Neural progenitor cell (in vitro differentiated cells): ENCODE results near the gene RNF32. TPM values are rescaled to one million over a fixed set of nuclear protein-coding genes. Genes with fewer than 3 reads are reported as not detected.
"Not testable (repeated sequence)": the region's sequence is repeated elsewhere in the genome, so short reads cannot be mapped to it uniquely, and the experiment has no call there.

Experiments
- DNase-seq: peaks from one replicate; pipeline ENCODE4 v3.0.0-alpha.2; 2016; ENCODE audit warnings: low spot score
- H2AFZ ChIP-seq: fragments of 200-600 bp; sonication (generic); replicated peaks from 2 replicates; pipeline ENCODE4 v1.6.1; 2016; ENCODE audit warnings: antibody characterized with exemption
- H3F3A ChIP-seq: fragments of 200-600 bp; sonication (generic); 2 replicates; pipeline ENCODE4 v1.6.1; 2016; ENCODE audit warnings: antibody characterized with exemption, low read depth
- H3K27ac ChIP-seq: fragments of 200-600 bp; sonication (generic); 2 replicates; pipeline ENCODE4 v1.5.1; 2016; ENCODE audit warnings: mild to moderate bottlenecking
- H3K27me3 ChIP-seq: fragments of 200-600 bp; sonication (generic); 2 replicates; pipeline ENCODE4 v1.6.1; 2016; ENCODE audit warnings: mild to moderate bottlenecking, moderate library complexity
- H3K36me3 ChIP-seq: fragments of 200-600 bp; sonication (generic); 2 replicates; pipeline ENCODE4 v1.5.1; 2016
- H3K4me1 ChIP-seq: fragments of 200-600 bp; sonication (generic); 2 replicates; pipeline ENCODE4 v1.6.1; 2016; ENCODE audit warnings: mixed run types
- H3K4me2 ChIP-seq: fragments of 200-600 bp; sonication (generic); 2 replicates; pipeline ENCODE4 v1.6.1; 2016
- H3K4me3 ChIP-seq: fragments of 200-600 bp; sonication (generic); 2 replicates; pipeline ENCODE4 v1.5.1; 2016
- H3K79me2 ChIP-seq: fragments of 200-600 bp; sonication (generic); 2 replicates; pipeline ENCODE4 v1.6.1; 2016; ENCODE audit warnings: low read depth
- H3K9ac ChIP-seq: fragments of 200-600 bp; sonication (generic); 2 replicates; pipeline ENCODE4 v1.6.1; 2016
- H3K9me3 ChIP-seq: fragments of 200-600 bp; sonication (generic); 2 replicates; pipeline ENCODE4 v1.5.1; 2016; ENCODE audit warnings: low read depth
- H4K20me1 ChIP-seq: fragments of 200-600 bp; sonication (generic); 2 replicates; pipeline ENCODE4 v1.6.1; 2016; ENCODE audit warnings: low read depth
- H3K27ac Mint-ChIP-seq: 3 replicates; pipeline ENCODE4 v1.8.0; 2021; ENCODE audit warnings: mixed read lengths
- H3K27me3 Mint-ChIP-seq: 2 replicates; pipeline ENCODE4 v1.8.0; 2022; ENCODE audit warnings: low read depth, mild to moderate bottlenecking, inconsistent platforms, moderate library complexity, mixed read lengths; ENCODE audit not compliant: insufficient read depth
- H3K36me3 Mint-ChIP-seq: 3 replicates; pipeline ENCODE4 v1.8.0; 2021; ENCODE audit warnings: mixed read lengths
- H3K4me1 Mint-ChIP-seq: 3 replicates; pipeline ENCODE4 v1.8.0; 2021; ENCODE audit warnings: mixed read lengths
- H3K4me3 Mint-ChIP-seq: 3 replicates; pipeline ENCODE4 v1.8.0; 2021; ENCODE audit warnings: mild to moderate bottlenecking, moderate library complexity, mixed read lengths
- H3K9me3 Mint-ChIP-seq: 3 replicates; pipeline ENCODE4 v1.8.0; 2020; ENCODE audit warnings: mixed read lengths
- EZH2 ChIP-seq: fragments of 200-600 bp; sonication (generic); IDR thresholded peaks from 2 replicates; pipeline ENCODE4 v1.6.1; 2017; ENCODE audit warnings: antibody characterized with exemption, mild to moderate bottlenecking, moderate library complexity
- EZH2phosphoT487 ChIP-seq: fragments of 200-600 bp; sonication (generic); IDR thresholded peaks from 2 replicates; pipeline ENCODE4 v1.6.1; 2017; ENCODE audit warnings: antibody characterized with exemption
- total RNA-seq: library from RNA; depleted of rRNA; stranded (reverse); fragments of >200 nt; gene quantifications from 2 replicates; pipeline ENCODE4 v1.2.3, GENCODE V29; 2015; ENCODE audit warnings: low replicate concordance
- TF ChIP-seq, protein P1 (sequence below): fragments of 200-600 bp; sonication (generic); IDR thresholded peaks from 2 replicates; pipeline ENCODE4 v1.5.1; 2017; ENCODE audit warnings: antibody characterized with exemption, mild to moderate bottlenecking

Gene RNF32
- total RNA-seq, 1 donor from 2014 or later = 3.0 TPM

DNA sequence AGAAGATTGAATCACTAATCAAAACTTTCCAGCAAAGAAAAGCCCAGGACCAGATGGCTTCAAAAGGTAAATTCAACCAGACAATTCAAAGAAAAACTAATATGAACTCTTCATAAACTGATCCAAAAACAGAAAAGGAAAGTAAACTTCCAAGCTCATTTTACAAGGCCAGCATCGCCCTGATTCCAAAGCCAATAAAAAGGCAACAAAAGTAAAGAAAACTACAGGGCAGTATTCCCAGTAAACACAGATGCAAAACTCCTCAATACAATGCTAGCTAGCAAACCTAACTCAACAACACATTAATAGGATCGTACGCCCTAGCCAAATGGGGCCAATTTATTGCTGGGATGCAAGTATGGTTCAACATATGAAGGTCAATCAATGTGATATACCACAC is 53.1 kb downstream of the RNF32 start:
- Histone ChIP-seq H3K4me2 (no peak overlapping the region), H2AFZ (no peak overlapping the region), H3F3A (no peaks in the 10 kb centered on the region), H3K36me3 (no peaks in the 10 kb centered on the region), H4K20me1 (no peaks in the 10 kb centered on the region), H3K4me1 (no peaks in the 10 kb centered on the region), H3K27ac (no peak overlapping the region), H3K9ac (no peak overlapping the region), H3K79me2 (no peaks in the 10 kb centered on the region), H3K4me3 (no peak overlapping the region), H3K27me3 (no peaks in the 10 kb centered on the region), H3K9me3 (peaks cover 8% of the 10 kb centered on the region)
- Mint-ChIP-seq H3K27me3 (peaks cover 2% of the 10 kb centered on the region), H3K4me1 (no peaks in the 10 kb centered on the region), H3K4me3 (no peak overlapping the region), H3K9me3 (peaks cover 57% of the 10 kb centered on the region), H3K36me3 (peaks cover 33% of the 10 kb centered on the region), H3K27ac (no peak overlapping the region)
- TF ChIP-seq EZH2 (no peak), EZH2phosphoT487 (no peak)
- TF ChIP-seq, protein P1, sequence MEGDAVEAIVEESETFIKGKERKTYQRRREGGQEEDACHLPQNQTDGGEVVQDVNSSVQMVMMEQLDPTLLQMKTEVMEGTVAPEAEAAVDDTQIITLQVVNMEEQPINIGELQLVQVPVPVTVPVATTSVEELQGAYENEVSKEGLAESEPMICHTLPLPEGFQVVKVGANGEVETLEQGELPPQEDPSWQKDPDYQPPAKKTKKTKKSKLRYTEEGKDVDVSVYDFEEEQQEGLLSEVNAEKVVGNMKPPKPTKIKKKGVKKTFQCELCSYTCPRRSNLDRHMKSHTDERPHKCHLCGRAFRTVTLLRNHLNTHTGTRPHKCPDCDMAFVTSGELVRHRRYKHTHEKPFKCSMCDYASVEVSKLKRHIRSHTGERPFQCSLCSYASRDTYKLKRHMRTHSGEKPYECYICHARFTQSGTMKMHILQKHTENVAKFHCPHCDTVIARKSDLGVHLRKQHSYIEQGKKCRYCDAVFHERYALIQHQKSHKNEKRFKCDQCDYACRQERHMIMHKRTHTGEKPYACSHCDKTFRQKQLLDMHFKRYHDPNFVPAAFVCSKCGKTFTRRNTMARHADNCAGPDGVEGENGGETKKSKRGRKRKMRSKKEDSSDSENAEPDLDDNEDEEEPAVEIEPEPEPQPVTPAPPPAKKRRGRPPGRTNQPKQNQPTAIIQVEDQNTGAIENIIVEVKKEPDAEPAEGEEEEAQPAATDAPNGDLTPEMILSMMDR = no peak
- DNase-seq = no peak

DNA sequence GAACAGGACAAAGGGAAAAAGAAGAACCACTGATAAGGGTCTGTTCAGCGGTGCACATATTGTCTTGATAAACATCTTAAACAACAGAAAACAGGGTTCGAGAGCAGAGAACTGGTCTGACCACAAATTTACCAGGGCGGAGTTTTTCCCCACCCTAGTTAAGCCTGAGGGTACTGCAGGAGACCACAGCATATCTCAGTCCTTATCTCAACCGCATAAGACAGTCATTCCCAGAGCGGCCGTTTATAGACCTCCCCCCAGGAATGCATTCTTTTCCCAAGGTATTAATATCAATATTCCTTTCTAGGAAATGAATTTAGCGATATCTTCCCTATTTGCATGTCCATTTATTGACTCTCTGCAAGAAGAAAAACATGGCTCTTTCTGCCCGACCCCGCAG is 56.7 kb downstream of the RNF32 start:
- not testable (repeated sequence) for H3K27me3 ChIP-seq, H3K79me2 ChIP-seq, H3K9ac ChIP-seq, H3K4me3 Mint-ChIP-seq, H3F3A ChIP-seq, H3K4me3 ChIP-seq, H3K4me2 ChIP-seq, H3K4me1 Mint-ChIP-seq, H3K27me3 Mint-ChIP-seq, DNase-seq, H4K20me1 ChIP-seq, H2AFZ ChIP-seq, H3K9me3 ChIP-seq, H3K27ac Mint-ChIP-seq, H3K27ac ChIP-seq, H3K4me1 ChIP-seq
- Mint-ChIP-seq H3K9me3 (peaks cover 73% of the 10 kb centered on the region), H3K36me3 (peaks cover 52% of the 10 kb centered on the region)
- H3K36me3 ChIP-seq = peaks cover 14% of the 10 kb centered on the region

GRCh38 chr7:156698512-156698911 is 57.9 kb downstream of the RNF32 start:
- H3K4me3 Mint-ChIP-seq, H3K4me1 ChIP-seq, H3K27me3 ChIP-seq, H4K20me1 ChIP-seq, H3F3A ChIP-seq, H3K4me1 Mint-ChIP-seq, H3K4me3 ChIP-seq, H3K9ac ChIP-seq, H3K4me2 ChIP-seq, H3K27me3 Mint-ChIP-seq, DNase-seq, H3K27ac ChIP-seq, H3K79me2 ChIP-seq, H2AFZ ChIP-seq, H3K9me3 ChIP-seq, H3K27ac Mint-ChIP-seq: not testable (repeated sequence)
- H3K36me3 ChIP-seq = peaks cover 14% of the 10 kb centered on the region
- Mint-ChIP-seq H3K36me3 (peaks cover 51% of the 10 kb centered on the region), H3K9me3 (peaks cover 63% of the 10 kb centered on the region)

DNA sequence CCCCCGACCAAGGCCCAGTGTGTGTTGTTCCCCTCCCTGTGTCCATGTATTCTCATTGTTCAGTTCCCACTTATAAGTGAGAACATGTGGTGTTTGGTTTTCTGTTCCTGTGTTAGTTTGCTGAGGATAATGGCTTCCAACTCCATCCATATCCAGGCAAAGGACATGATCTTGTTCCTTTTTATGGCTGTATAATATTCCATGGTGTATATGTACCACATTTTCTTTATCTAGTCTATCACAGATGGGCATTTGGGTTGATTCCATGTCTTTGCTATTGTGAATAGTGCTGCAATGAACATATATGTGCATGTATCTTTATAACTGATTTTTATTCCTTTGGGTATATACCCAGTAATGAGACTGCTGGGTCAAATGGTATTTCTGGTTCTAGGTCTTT is 61.2 kb downstream of the RNF32 start:
- not testable (repeated sequence) for H3K79me2 ChIP-seq, H3F3A ChIP-seq, H3K27ac Mint-ChIP-seq, H3K4me1 Mint-ChIP-seq, H4K20me1 ChIP-seq, DNase-seq, H3K9me3 ChIP-seq, H3K4me1 ChIP-seq, H3K4me2 ChIP-seq, H2AFZ ChIP-seq, H3K4me3 ChIP-seq, H3K27me3 Mint-ChIP-seq, H3K4me3 Mint-ChIP-seq, H3K27me3 ChIP-seq, H3K27ac ChIP-seq, H3K9ac ChIP-seq
- Mint-ChIP-seq H3K36me3 (peaks cover 38% of the 10 kb centered on the region), H3K9me3 (peaks cover 33% of the 10 kb centered on the region)
- peaks cover 14% of the 10 kb centered on the region for H3K36me3 ChIP-seq

GRCh38 chr7:156702399-156702798 is 61.8 kb downstream of the RNF32 start:
- no peaks in the 10 kb centered on the region for H3K9me3 ChIP-seq
- H3K27ac ChIP-seq = no peak overlapping the region
- H3K4me3 ChIP-seq = no peak overlapping the region
- H3K9ac ChIP-seq = no peak overlapping the region
- TF ChIP-seq EZH2 (no peak), EZH2phosphoT487 (no peak)
- TF ChIP-seq, protein P1 = no peak
- DNase-seq = no peak
- Mint-ChIP-seq H3K4me3 (no peak overlapping the region), H3K27me3 (no peaks in the 10 kb centered on the region), H3K36me3 (peaks cover 33% of the 10 kb centered on the region), H3K9me3 (peaks cover 33% of the 10 kb centered on the region), H3K27ac (no peak overlapping the region), H3K4me1 (no peaks in the 10 kb centered on the region)
- no peaks in the 10 kb centered on the region for H3K27me3 ChIP-seq
- H3K4me1 ChIP-seq = no peaks in the 10 kb centered on the region
- peaks cover 14% of the 10 kb centered on the region for H3K36me3 ChIP-seq
- no peaks in the 10 kb centered on the region for H3F3A ChIP-seq
- H3K79me2 ChIP-seq = no peaks in the 10 kb centered on the region
- H4K20me1 ChIP-seq = no peaks in the 10 kb centered on the region
- H3K4me2 ChIP-seq = no peak overlapping the region
- no peak overlapping the region for H2AFZ ChIP-seq
